RWPE2 (cell line): ENCODE results near the gene AGTPBP1.

ENCODE experiments used
- ATAC-seq: fragments of 200-7000 bp; cut with Tn5 transposase; 3 replicates; pipeline ENCODE4 v1.9.1; 2021; ENCODE audit warnings: low read depth
- DNase-seq: peaks from one replicate; pipeline ENCODE4 v3.0.0-alpha.2; 2020; ENCODE audit warnings: low spot score
- H3K27ac ChIP-seq: fragments of 450-650 bp; 2 replicates; pipeline ENCODE4 v1.5.1; 2017; ENCODE audit warnings: mild to moderate bottlenecking; ENCODE audit not compliant: poor library complexity, severe bottlenecking
- H3K27me3 ChIP-seq: fragments of 250-450 bp; sonication (Bioruptor Pico); 2 replicates; pipeline ENCODE4 v1.5.1; 2021; ENCODE audit warnings: mild to moderate bottlenecking, moderate library complexity; ENCODE audit not compliant: insufficient read depth, poor library complexity, severe bottlenecking
- H3K36me3 ChIP-seq: fragments of 250-450 bp; sonication (Bioruptor Pico); 2 replicates; pipeline ENCODE4 v1.5.1; 2020; ENCODE audit warnings: low read depth, mild to moderate bottlenecking, moderate library complexity
- H3K4me1 ChIP-seq: fragments of 250-450 bp; sonication (Bioruptor Pico); 2 replicates; pipeline ENCODE4 v1.5.1; 2021; ENCODE audit warnings: mild to moderate bottlenecking, moderate library complexity; ENCODE audit not compliant: insufficient read depth, poor library complexity, severe bottlenecking
- H3K4me3 ChIP-seq: fragments of 250-450 bp; sonication (Bioruptor Pico); 2 replicates; pipeline ENCODE4 v1.5.1; 2021; ENCODE audit warnings: mild to moderate bottlenecking, moderate library complexity; ENCODE audit not compliant: severe bottlenecking
- H3K9me3 ChIP-seq: fragments of 250-450 bp; sonication (Bioruptor Pico); 2 replicates; pipeline ENCODE4 v1.5.1; 2021; ENCODE audit warnings: mild to moderate bottlenecking, moderate library complexity; ENCODE audit not compliant: severe bottlenecking
- TF ChIP-seq, protein P1 (sequence below): fragments of 450-650 bp; IDR thresholded peaks from one replicate; pipeline ENCODE4 v1.5.1; 2017; ENCODE audit warnings: mild to moderate bottlenecking, moderate library complexity; ENCODE audit not compliant: poor library complexity, severe bottlenecking

Gene AGTPBP1

DNA sequence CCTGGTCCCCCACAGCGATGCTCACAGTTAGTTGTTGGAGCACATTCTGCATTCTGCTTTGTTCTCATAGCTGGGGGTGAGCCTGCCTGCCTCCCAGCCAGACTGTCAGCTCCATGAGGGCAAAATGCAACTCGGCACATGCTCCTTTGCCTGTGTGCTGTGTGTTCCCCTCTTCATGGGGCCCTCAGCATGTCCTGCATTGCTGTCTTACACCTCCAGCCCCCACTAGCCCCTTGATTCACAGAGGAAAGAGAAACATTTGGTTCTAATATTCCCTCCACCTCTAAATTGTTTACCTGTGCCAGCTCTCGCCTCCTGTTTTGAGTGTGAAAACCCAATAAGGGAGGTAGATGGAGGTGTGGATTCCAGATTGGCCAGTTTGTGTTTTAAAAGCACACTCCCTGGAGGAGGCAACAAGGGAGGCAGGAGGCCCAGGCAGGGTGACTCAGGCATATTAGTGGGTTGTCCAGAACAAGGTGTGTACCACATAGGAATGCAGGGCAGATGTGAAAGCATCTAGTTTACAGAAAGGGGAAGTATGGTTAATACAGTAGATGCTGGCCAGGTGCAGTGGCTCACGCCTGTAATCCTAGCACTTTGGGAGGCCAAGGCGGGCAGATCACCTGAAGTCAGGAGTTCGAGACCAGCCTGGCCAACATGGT is 224.6 kb downstream of the AGTPBP1 start:
- Histone ChIP-seq H3K4me1 (no peaks in the 10 kb centered on the region), H3K27ac (peak overlapping the region; percentile 5), H3K4me3 (no peak overlapping the region), H3K27me3 (peaks cover 6% of the 10 kb centered on the region), H3K9me3 (no peaks in the 10 kb centered on the region), H3K36me3 (no peaks in the 10 kb centered on the region)
- TF ChIP-seq, protein P1, sequence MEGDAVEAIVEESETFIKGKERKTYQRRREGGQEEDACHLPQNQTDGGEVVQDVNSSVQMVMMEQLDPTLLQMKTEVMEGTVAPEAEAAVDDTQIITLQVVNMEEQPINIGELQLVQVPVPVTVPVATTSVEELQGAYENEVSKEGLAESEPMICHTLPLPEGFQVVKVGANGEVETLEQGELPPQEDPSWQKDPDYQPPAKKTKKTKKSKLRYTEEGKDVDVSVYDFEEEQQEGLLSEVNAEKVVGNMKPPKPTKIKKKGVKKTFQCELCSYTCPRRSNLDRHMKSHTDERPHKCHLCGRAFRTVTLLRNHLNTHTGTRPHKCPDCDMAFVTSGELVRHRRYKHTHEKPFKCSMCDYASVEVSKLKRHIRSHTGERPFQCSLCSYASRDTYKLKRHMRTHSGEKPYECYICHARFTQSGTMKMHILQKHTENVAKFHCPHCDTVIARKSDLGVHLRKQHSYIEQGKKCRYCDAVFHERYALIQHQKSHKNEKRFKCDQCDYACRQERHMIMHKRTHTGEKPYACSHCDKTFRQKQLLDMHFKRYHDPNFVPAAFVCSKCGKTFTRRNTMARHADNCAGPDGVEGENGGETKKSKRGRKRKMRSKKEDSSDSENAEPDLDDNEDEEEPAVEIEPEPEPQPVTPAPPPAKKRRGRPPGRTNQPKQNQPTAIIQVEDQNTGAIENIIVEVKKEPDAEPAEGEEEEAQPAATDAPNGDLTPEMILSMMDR: no peak
- no peak for DNase-seq
- peak; percentile 88 for ATAC-seq

DNA sequence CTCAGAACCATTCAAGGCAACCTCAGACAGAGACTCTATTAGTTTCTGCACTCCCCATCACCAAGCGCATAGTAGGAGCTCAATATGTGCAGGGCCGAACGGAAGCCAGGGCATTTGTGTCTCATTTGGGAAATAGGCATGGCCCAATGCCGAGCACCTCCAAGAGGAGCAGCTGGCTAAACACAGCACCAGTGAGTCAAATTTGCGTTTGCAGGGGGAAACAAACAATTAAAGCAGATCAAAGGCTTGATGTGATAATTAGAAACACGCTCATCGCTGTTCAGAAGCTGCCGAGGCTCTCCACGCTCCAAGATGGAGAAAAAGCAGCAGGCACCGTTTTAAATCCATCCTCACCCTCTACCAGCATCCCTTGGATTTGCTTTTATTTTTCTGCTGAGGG is 225.3 kb downstream of the AGTPBP1 start:
- H3K36me3 ChIP-seq: no peaks in the 10 kb centered on the region
- no peak for DNase-seq
- TF ChIP-seq, protein P1: no peak
- no peaks in the 10 kb centered on the region for H3K9me3 ChIP-seq
- ATAC-seq: no peak
- H3K27me3 ChIP-seq: peaks cover 1% of the 10 kb centered on the region
- H3K27ac ChIP-seq: no peak overlapping the region
- H3K4me3 ChIP-seq: no peak overlapping the region
- H3K4me1 ChIP-seq: no peaks in the 10 kb centered on the region

DNA sequence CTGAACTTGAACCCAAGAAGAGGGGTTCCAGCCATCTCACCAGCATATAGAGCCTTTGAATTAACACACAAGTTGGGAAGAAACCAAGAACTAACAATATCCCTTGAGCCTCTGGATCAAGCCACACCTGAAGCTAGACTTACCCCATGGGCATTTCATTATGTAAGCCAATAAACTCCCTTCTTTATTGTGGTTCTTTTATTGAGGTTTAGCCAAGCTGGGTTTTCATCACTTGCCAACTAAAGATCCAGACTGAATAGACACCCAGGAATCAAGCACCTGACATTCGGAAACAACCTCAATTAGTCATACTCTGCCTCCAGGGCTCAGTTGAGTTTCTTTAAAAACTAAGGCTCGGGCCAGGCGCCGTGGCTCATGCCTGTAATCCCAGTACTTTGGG is 226.7 kb downstream of the AGTPBP1 start:
- H3K9me3 ChIP-seq: no peaks in the 10 kb centered on the region
- DNase-seq (no peak), ATAC-seq (peak; percentile 35)
- H3K27me3 ChIP-seq: no peaks in the 10 kb centered on the region
- no peak overlapping the region for H3K27ac ChIP-seq
- no peaks in the 10 kb centered on the region for H3K36me3 ChIP-seq
- TF ChIP-seq, protein P1: no peak
- no peaks in the 10 kb centered on the region for H3K4me1 ChIP-seq
- no peak overlapping the region for H3K4me3 ChIP-seq

- DNase-seq: no peak
- TF ChIP-seq, protein P1: no peak
- Histone ChIP-seq H3K4me3 (no peak overlapping the region), H3K27me3 (no peaks in the 10 kb centered on the region), H3K27ac (no peak overlapping the region), H3K9me3 (no peaks in the 10 kb centered on the region), H3K36me3 (no peaks in the 10 kb centered on the region), H3K4me1 (no peaks in the 10 kb centered on the region)
- ATAC-seq: peak; percentile 82
Observed at GRCh38 chr9:85514256-85514655, 227.5 kb downstream of the AGTPBP1 start.

DNA sequence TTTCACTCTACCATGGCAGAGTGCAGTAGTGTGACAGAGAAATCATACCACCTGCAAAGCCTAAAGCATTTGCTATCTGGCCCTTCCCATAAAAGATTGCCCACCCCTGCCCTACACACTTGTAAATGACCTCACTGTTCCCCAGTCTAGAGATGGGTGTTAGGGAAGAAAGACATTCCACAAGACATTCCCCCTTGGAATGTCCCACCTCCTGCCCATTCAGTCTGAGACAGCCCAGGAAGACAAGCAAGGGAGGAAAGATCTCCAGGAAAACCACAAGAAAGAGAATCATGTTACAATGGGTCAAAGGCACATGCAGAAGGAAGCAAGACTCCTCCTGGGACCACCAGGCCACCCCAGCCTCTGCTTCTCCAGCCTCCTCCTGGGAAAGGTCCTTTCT is 230.0 kb downstream of the AGTPBP1 start:
- TF ChIP-seq, protein P1: no peak
- Histone ChIP-seq H3K4me1 (no peaks in the 10 kb centered on the region), H3K27ac (no peak overlapping the region), H3K36me3 (no peaks in the 10 kb centered on the region), H3K9me3 (no peaks in the 10 kb centered on the region), H3K4me3 (no peak overlapping the region), H3K27me3 (no peaks in the 10 kb centered on the region)
- DNase-seq: no peak
- ATAC-seq: no peak
